GM12865 (cell line): ENCODE results near the gene MAP3K8.
"Not testable (repeated sequence)": the region's sequence is repeated elsewhere in the genome, so short reads cannot be mapped to it uniquely, and the experiment has no call there.

Source experiments
- DNase-seq: peaks from one replicate; pipeline ENCODE4 v3.0.0; 2010; ENCODE audit warnings: low read depth
- H3K4me3 ChIP-seq: 2 replicates; pipeline ENCODE4 v1.5.1; 2011; ENCODE audit warnings: mild to moderate bottlenecking, low read depth, low read length, control low read depth
- CTCF ChIP-seq: IDR thresholded peaks from 2 replicates; pipeline ENCODE4 v1.5.1; 2011; ENCODE audit warnings: low read length, control low read depth, low read depth, inconsistent platforms; ENCODE audit not compliant: insufficient read depth; ENCODE audit errors: missing control alignments

The MAP3K8 gene

GRCh38 chr10:30472414-30473155 lies 38.6 kb downstream of the MAP3K8 start:
- no peak overlapping the region for H3K4me3 ChIP-seq
- no peak for DNase-seq
- no peak for TF ChIP-seq CTCF

DNA sequence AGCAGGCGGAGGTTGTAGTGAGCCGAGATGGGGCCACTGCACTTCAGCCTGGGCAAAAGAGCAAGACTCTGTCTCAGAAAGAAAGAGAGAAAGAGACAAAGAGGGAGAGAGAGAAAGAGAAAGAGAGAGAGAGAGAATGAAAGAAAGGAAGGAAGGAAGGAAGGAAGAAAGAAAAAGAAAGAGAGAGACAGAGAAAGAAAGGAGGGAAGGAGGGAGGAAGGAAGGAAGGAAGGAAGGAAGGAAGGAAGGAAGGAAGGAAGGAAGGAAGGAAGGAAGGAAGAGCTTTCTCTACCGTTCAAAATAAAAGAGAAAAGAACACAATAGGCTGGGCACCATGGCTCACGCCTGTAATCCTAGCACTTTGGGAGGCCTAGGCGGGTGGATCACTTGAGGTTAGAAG lies 41.5 kb downstream of the MAP3K8 start:
- not testable (repeated sequence) for H3K4me3 ChIP-seq, DNase-seq

- TF ChIP-seq CTCF = no peak
- H3K4me3 ChIP-seq = no peak overlapping the region
- DNase-seq = no peak
These were observed 42.6 kb downstream of the MAP3K8 start for GRCh38 chr10:30476511-30477155.

DNA sequence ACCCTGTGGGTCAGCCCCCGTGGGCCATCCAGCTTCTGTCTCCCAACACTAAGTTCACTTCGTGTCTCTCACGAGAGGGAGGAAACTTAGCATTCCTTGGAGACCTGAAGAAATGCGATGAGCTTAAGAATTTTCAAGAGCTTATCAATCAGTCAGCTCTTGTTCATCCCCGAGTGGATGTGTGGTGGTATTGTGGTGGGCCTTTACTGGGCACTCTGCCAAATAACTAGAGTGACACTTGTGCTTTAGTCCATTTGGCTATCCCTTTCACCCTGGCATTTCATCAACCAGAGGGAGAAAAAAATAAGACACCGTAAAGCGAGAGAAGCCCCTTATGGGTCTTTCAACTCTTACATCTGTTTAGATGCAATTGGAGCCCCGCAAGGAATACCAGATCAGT lies 45.5 kb downstream of the MAP3K8 start:
- DNase-seq, H3K4me3 ChIP-seq: not testable (repeated sequence)

DNA sequence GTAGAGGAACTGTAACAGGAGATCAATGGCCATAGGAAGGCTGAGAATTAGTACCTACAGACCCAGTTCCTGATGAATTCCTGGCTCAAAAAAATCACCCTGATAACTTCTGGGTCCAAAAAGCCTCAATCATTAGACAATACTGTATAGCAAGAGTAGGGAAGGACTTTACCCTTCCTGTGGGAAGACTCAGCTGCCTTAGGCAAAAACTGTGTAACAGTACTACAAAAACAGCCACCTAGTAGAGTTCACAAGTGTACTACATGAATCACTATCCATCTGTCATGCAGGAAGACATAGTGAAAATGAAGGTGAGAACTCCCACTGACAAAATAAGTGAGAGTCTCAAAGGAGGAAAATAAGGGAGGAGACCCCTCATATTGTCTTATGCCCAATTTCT lies 47.6 kb downstream of the MAP3K8 start:
- no peak for DNase-seq
- H3K4me3 ChIP-seq = no peak overlapping the region
- no peak for TF ChIP-seq CTCF

GRCh38 chr10:30488316-30488715 lies 54.3 kb downstream of the MAP3K8 start:
- H3K4me3 ChIP-seq = no peak overlapping the region
- no peak for TF ChIP-seq CTCF

GRCh38 chr10:30489346-30489745 lies 55.4 kb downstream of the MAP3K8 start:
- H3K4me3 ChIP-seq = no peak overlapping the region
- no peak for TF ChIP-seq CTCF
- DNase-seq = no peak

More at GRCh38 chr10:30488316-30488715, 54.3 kb downstream of the MAP3K8 start:
- peak; percentile 55 for DNase-seq
